ENCODE measurements around the gene SLC26A6.

DNA sequence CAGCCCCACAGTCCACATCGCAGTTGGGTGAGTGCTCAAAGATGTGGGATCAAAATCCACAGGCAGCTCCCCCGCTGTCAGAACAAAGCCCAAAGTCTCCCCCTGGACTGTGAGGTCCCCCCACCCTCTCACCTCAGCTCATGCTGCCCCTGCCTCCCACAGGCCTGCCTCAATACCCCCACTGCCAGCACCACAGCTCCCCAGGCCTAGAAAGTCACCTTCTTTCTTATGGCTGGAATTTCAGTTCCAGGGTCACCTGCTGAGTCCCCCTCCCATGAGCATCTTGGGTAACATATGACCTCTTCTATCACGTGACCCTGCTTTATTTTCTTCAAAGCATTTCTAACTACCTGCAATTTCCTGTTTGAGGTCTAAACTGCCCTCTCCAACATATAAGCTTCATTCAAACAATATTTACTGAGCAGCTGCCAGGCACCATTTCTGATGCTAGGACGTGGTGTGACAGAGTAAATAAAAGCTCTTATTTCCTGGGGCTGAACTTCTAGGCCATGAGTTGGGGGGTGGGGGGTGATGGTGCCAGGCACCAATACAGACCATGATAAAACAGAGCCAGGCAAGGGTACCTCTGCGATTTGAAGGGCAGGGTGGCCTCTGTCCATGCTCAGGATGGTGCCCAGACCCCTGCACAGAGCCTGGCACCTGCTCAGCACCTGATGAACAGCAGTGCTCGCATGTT is 11.3 kb downstream of the SLC26A6 start:
- TF ChIP-seq, protein P1, sequence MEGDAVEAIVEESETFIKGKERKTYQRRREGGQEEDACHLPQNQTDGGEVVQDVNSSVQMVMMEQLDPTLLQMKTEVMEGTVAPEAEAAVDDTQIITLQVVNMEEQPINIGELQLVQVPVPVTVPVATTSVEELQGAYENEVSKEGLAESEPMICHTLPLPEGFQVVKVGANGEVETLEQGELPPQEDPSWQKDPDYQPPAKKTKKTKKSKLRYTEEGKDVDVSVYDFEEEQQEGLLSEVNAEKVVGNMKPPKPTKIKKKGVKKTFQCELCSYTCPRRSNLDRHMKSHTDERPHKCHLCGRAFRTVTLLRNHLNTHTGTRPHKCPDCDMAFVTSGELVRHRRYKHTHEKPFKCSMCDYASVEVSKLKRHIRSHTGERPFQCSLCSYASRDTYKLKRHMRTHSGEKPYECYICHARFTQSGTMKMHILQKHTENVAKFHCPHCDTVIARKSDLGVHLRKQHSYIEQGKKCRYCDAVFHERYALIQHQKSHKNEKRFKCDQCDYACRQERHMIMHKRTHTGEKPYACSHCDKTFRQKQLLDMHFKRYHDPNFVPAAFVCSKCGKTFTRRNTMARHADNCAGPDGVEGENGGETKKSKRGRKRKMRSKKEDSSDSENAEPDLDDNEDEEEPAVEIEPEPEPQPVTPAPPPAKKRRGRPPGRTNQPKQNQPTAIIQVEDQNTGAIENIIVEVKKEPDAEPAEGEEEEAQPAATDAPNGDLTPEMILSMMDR (IDR thresholded peaks at IDR 0.05), result no peak
- no peak for TF ChIP-seq POLR2A (IDR thresholded peaks at IDR 0.05)
